ENCODE results near the gene ZNF844.
A peak's percentile ranks its signal among the peaks of the same experiment; 100 is the strongest.
"Not testable (repeated sequence)": the region's sequence is repeated elsewhere in the genome, so short reads cannot be mapped to it uniquely, and the experiment has no call there.

The ZNF844 gene

DNA sequence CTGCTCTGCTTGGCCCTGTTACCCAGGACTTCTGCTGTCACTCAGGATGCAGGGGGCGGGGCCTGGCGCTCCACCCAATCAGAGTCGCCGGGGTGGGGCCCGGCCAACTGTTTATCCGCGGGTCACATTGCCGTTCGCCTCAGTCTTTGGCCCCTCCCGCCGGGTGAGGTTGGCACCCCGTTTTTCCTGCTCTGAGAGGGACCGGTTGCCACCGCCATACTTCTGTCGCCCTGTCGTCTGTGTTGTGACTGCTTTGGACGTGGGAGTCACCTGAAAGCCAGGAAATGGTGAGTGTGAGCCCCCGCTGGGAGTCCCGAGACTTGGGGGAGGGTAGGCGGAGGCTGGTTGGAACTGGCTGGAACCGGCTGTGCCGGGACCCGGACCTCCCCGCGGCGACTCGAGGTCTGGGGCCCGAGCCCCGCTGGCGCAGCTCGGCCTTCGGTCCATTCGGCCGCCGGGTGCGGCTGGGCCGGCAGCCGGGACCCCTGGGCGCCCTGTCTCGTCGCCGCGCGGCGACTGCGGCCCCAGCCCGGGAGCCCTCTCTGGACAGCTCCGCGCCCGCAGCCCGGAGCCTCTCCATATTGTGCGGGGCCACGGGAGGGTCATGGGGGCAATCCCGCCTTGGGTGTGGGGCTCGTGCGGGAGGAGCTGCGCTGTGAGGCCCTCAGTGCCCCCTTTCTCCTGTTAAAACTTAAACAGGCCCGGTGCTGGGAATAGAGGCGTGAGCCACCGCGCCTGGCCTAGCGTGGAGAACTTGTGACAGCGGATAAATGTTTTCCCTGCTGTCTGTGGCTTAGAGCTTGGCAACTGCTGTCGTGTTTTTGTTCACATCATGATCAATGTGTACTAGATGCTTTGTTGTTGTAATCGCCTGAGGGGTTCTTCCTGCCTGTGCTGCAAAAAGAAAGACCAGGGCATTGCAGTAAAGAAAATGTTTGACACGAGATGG lies at the start of gene ZNF844:
Gene ZNF844 (plus strand): TSS at position 142 of the 949 bp plus-strand sequence. CDS start 143 bp downstream, at position 285.
- peak; percentile 80 for DNase-seq

DNA sequence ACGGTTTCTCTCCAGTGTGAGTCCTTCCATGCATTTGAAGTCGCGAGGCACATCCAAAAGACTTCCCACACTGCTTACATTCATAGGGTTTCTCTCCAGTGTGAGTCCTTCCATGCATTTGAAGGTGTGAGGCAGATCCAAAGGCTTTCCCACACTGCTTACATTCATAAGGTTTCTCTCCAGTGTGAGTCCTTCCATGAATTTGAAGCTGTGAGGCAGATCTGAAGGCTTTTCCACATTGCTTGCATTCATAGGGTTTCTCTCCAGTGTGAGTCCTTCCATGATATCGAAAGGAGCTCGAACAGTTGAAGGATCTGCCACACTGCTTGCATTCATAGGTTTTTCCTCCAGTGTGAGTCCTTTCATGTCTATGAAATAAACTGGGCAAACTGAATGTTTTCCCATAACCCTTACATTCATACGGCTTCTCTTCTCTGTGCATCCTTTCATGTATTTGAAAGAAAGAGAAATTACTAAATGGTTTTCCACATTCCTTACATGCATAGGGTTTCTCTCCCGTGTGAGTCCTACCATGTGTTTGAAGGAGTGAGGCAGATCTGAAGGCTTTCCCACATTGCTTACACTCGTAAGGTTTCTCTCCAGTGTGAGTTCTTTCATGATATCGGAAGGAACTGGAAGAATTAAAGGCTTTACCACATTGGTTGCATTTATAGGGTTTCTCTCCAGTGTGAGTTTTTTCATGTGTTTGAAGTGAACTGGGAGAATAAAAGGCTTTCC lies 49.3 kb upstream of the ZNF844 start:
- no peak for DNase-seq

DNA sequence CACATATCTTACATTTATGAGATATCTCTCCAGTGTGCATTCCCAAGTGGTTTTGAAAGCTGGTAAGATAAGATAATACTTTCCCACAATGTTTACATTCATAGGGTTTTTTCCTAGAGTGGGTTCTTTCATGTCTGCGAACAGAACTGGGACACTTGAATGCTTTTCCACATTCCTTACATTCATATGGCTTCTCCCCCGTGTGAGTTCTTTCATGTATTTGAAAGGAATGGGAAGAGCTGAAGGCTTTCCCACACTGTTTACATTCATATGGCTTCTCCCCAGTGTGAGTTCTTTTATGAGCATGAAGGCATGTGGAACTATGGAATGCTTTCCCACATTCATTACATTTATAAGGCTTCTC lies 48.8 kb upstream of the ZNF844 start:
- DNase-seq: no peak

DNA sequence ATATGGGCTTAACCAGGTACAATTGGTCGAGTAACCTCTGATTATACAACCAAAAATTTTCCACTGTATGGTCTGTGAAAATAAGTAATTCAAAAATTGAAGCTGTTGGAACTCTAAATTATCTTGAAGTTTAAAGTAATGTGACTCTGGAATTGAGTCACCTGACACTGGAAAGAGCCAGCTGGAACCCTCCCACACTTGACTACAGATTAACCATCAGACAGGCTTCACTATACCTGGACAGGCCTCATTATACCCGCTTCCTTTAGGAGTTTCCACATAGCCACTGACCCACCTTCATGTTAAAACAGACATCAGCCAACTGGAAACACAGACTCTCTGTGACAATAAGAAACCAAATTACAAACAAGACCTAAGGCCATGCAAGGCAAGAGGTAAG lies 30.3 kb upstream of the ZNF844 start:
- DNase-seq: no peak

DNA sequence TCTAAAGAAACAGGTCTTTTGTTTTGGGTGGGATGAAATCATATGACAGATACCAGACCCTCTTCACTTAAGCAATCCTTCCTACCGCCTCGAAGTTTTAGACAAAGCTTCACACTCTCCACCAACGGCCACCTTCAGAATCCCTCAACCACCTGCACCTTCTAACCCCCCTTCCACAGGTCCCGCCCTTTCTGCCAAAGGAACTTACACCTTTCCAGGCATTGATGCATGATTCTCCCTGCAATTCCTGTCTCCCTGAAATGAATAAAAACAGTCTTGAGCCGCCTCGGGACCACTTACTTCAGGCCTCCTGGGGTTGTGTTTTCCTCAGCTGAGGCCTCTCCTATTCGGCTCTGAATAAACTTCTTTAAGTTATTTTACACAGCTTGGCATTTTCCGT lies 29.9 kb upstream of the ZNF844 start:
- DNase-seq: peak; percentile 5

DNA sequence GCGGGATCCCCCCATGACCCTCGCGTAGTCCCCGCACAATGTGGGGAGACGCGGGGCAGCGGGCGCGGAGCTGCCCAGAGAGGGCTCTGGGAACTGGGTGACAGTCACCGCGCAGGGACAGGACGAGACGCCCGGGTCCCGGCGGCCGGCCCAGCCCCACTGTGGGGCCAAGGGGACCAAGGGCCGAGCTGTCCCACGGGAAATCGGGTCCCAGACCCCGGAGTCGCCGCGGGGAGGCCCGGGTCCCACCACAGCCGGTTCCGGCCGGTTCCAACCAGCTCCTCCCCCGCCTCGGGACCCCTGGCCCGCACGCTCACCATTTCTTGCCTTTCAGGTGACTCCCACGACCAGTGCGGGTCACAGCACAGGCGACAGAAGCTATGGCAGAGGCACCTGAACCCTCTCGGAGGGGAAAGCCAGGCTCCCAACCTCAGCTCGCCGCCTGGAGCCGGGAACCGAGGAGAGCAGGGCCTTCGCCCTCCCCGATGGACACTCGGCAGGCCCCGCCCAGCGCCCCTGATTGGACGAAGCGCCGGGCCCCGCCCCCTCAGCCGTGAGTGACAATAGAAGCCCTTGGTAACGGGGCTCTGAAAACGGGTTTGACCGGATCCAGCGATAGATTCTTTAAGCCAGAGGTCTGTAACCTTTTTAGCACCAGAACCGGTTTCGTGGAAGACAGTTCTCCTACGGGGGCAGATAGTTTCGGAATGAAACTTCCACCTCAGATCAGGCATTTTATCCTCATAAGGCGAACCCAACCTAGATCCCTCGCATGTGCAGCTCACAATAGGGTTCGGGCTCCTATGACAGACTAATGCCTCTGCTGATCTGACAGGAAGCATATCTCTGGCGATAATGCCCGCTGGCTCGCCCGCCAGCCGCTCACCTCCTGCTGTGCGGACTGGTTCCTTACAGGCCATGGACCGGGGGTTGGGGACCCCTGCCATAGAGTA lies 29.0 kb upstream of the ZNF844 start, which contains the start of gene ZNF433:
Gene ZNF433 (minus strand): TSS at position 460 of the 953 bp plus-strand sequence. CDS start 140 bp downstream, at position 320.
- DNase-seq: peak; percentile 90

DNA sequence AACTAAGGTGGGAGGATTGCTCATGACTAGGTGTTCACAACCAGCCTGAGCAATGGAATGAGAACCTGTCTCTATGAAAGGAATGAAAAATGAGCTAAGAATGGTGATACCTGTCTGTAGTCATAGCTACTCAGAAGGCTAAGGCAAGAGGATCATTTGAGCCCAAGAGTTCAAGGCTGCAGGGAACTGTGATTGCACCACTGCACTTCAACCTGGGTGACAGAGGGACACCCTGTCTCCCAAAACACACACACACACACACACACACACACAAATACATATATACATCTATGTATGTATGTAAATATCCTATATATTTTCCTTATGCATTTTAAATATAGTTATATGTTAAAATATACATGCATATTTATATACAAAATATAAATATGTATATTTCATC lies 21.6 kb upstream of the ZNF844 start:
- no peak for DNase-seq

DNA sequence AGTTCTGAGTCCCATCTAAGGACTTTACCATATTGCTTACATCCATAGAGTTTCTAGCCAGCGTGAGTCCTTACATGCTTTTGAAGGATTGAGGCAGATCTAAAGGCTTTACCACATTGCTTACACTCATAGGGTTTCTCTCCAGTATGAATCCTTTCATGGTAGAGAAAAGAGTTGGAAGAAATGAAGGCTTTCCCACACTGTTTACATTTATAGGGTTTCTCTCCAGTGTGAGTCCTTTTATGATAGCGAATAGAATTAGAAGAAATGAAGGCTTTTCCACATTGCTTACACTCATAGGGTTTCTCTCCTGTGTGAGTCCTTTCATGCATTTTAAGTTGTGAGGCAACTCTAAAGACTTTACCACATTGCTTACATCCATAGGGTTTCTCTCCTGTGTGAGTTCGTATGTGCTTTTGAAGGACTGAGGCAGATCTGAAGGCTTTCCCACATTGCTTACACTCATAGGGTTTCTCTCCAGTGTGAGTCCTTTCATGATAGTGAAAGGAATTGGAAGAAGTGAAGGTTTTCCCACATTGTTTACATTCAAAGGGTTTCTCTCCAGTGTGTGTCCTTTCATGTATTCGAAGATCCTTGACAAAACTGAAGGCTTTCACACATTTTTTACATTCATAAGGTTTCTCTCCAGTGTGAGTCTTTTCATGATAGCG lies 20.6 kb upstream of the ZNF844 start:
- DNase-seq: no peak

DNA sequence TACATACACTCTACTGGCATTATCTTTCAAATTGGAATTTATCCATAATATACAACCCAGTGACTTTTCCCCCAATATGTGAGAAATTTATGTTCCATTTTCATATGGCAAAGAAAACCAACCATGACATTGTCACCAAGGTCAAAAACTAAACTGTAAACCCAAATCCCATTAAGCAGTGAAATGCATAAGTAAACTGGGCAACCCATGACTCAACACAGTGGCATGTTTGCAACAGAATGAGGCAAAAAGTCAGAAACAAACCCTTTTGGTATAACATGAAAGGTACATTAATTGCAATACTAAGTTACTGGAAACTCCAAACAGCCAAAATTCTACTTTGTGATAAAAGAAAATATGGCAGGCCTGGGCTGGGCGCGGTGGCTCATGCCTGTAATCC lies 16.7 kb upstream of the ZNF844 start:
- no peak for DNase-seq

DNA sequence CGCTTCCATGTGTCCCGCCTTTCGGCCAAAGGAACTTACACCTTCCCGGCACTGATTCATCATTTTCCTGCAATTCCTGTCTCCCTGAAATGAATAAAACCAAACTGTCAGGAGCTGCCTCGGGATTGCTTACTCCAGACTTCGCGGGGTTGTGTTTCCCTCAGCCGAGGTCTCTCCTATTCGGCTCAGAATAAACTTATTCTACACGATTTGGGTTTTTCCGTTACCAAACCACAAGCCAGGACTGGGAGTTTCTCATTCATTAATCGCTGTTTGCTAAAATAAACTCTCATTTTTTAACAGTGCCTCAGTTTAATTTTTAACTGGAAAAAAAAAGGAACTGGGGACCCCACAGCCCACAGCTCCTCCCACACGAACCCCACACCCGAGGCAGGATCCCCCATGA lies 12.4 kb upstream of the ZNF844 start:
- peak; percentile 16 for DNase-seq

DNA sequence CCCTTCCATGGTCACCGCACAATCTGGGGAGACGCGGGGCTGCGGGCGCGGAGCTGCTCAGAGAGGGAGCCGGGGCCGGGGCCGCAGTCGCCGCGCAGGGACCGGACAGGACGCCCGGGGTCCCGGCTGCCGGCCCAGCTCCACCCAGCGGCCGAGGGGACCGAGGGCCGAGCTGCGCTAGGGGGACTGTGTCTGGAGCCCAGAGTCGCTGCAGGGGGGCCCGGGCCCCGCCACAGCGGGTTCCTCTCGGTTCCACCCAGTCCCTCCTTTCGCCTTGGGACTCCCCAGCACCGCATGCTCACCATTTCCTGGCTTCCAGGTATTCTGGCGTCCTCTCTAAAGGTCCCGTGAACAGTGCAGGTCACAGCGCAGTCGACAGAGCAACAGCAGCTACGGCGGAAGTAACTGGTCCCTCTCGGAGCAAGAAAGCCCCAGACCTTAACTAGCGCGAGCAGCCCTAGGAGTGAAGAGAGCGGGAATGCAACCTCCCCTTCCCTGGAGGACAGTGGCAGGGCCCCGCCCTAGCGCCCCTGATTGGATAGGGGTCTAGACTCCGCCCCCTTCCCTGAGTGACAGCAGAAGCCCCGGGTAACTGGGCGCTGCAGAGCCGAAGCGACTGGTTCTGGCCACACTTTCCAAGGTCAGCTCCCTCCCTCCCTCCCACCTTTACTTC lies 11.9 kb upstream of the ZNF844 start, which contains the start of gene ZNF878:
Gene ZNF878 (minus strand): TSS at position 465 of the 673 bp plus-strand sequence. CDS start 160 bp downstream, at position 305.
- peak; percentile 94 for DNase-seq

DNA sequence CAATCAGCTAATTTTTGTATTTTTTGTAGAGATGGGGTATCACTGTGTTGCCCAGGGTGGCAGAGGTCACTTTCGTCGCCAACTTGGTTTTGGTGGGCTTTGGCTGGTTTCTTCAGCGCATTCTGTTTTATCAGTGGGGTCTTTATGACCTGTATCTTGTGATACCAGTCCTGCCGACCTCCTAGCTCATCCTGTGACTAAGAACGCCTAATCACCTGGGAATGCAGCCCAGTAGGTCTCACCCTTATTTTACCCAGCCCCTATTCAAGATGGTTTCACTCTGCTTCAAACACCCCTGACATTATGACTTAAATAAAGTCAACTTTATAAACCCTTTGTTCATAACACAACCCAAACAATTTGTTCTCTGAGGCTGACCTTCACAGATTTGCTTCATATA lies 8.7 kb upstream of the ZNF844 start:
- no peak for DNase-seq

DNA sequence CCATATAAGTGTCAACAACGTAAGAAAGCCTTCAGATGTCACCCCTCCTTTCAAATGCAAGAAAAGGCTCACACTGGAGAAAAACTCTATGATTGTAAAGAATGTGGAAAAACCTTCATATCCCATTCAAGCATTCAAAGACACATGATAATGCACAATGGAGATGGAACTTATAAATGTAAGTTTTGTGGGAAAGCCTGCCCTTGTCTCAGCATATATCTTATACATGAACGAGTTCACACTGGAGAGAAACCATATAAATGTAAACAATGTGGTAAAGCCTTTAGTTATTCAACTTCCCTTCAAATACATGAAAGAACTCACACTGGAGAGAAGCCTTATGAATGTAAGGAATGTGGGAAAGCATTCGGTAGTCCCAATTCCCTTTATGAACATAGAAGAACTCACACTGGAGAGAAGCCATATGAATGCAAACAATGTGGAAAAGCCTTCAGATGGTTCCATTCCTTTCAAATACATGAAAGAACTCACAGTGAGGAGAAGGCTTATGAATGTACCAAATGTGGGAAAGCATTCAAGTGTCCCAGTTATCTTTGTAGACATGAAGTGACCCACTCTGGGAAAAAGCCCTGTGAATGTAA lies 11.1 kb downstream of the ZNF844 start:
- DNase-seq: no peak

DNA sequence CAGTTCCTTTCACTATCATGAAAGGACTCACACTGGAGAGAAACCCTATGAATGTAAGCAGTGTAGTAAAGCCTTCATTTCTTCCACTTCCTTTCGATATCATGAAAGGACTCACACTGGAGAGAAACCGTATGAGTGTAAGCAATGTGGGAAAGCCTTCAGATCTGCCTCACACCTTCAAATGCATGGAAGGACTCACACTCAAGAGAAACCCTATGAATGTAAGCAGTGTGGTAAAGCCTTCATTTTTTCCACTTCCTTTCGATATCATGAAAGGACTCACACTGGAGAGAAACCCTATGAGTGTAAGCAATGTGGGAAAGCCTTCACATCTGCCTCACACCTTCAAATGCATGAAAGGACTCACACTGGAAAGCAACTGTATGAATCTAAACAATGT lies 11.8 kb downstream of the ZNF844 start:
- not testable (repeated sequence) for DNase-seq

DNA sequence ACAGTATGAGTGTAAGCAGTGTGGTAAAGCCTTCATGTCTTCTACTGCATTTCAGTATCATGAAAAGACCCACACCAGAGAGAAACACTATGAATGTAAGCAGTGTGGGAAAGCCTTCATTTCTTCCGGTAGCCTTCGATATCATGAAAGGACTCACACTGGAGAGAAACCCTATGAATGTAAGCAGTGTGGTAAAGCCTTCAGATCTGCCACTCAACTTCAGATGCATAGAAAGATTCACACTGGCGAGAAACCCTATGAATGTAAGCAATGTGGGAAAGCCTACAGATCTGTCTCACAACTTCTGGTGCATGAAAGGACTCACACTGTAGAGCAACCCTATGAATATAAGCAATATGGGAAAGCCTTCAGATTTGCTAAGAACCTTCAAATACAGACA lies 12.8 kb downstream of the ZNF844 start:
- DNase-seq: no peak

DNA sequence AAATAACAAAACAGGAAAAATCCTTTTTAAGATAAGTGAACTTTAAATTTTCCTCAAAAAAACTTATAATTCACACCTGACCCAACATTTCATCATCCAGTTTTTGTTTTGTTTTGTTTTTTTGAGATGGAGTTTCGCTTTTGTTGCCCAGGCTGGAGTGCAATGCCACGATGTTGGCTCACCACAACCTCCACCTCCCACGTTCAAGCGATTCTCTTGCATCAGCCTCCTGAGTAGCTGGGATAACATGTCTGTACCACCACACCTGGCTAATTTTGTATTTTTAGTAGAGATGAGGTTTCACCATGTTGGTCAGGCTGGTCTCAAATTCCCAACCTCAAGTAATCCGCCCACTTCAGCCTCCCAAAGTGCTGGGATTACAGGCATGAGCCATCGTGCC lies 18.8 kb downstream of the ZNF844 start:
- not testable (repeated sequence) for DNase-seq

DNA sequence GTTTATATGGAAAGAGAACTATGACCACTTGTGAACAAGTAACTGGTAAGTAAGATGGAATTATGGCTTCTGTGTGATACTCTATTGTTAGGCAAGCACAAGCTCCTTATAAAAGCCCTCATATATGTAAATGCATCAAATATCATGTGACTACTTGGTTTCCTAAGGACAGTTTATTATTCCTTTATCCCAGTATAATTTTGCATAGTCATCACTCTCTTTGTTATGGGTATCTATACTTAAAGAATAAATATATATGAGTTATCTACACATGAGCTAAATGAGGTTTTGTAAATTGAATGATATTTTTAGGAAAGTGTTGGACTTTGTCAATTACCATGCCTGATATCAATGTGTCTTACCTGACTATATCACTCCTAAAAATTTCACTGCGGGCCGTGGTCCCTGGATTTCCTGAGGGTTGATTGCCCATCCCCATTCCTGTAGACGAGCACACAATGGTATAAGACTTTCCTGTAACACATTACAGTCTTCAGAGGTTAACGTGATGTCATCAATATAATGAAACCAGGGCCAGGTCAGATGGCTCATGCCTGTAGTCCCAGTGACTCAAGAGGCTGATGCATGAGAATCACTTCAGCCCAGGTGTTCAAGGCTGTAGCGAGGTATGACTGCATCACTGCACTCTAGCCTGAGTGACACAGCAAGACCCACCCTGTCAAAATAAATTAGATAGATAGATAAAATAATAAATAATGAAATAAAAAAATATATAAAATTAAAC lies 20.7 kb downstream of the ZNF844 start:
- DNase-seq: no peak

DNA sequence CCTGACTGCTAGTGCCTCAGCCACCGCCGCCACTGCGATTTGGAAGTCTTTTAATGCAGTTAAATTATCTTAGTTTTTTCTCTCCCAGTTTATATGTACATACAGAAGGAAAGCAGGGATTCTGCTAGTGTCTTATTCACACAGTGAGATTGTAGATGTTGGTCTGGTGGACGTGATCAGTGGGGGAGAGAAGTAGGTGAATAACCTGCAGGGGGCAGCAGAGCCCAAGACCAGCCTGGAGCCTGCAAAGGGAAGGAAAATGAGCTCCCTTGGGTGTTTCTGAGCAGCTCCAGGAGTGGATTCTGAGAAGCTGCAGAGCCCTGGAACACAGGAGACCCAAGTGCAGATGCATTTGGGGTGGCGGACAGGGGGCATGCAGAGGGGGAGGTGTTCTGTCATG lies 26.3 kb downstream of the ZNF844 start:
- DNase-seq: peak; percentile 69

DNA sequence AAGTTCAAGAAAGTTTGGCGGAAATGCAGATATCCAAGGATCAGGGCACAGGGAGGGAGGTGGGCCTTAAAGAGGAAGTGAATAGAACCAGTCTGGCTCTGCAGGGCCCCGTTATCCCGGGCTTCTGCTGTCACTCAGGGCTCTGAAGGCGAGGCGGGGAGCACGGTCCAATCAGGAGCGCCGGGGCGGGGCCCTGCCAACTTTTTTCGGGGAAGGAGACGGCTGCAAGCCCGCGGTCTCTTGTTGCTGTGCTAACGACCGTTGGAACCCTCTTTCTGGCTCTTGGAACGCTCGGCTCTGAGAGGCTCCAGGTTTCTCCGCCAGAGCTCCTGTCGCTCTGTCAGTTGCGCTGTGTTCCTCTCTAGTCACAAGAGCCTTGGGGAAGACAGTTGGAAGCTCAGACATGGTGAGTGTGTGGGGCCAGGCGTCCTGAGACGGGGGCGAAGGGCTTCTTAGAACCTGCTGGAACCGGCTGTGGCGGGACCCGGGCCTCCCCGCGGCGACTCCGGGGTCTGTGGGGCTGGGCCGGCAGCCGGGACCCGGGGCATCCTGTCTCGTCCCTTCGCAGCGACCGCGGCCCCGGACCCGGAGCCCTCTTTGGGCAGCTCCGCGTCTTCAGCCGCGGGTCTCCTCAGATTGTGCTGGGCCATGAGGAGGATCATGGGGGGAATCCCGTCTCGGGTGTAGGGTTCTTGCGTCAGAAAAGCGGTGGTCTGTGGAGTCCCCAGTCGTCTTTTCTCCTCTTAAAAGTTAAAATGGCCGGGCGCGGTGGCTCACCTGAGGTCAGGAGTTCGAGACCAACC lies 27.7 kb downstream of the ZNF844 start:
- DNase-seq: peak; percentile 59
